Common myeloid progenitor, CD34-positive (primary cell): ENCODE data around the gene ZCCHC24.

Source experiments
- CTCF ChIA-PET: fragments of 350-600 bp; sonication (Branson Sonifier 250); formaldehyde crosslinking; loops from one replicate; lab custom pipeline; 2021; ENCODE audit warnings: antibody characterized with exemption; lab: Charles Lee
- POLR2A ChIA-PET: fragments of 350-600 bp; sonication (Branson Sonifier 250); formaldehyde crosslinking; loops from one replicate; lab custom pipeline; 2021; ENCODE audit warnings: antibody characterized with exemption; lab: Charles Lee
- DNase-seq, 3 donors: peaks; one replicate each; pipeline versions ENCODE4 v3.0.0 to v3.0.0-alpha.2; 2013
- H3K27ac ChIP-seq, 2 experiments: 1 replicate in 1 of 2; 2 replicates in 1 of 2; pipeline ENCODE4 v1.7.0; 2013; ENCODE audit warnings: inconsistent platforms in 2 of 2, low read length in 2 of 2, mild to moderate bottlenecking in 2 of 2, low read depth in 1 of 2, moderate library complexity in 1 of 2; ENCODE audit not compliant: severe bottlenecking in 2 of 2, insufficient read depth in 1 of 2, poor library complexity in 1 of 2
- H3K27me3 ChIP-seq, 5 experiments: replicated peaks in 2 of 5; 1 replicate in 3 of 5; 2 replicates in 2 of 5; pipeline versions ENCODE4 v1.6.1 to v1.7.0; 2013; ENCODE audit warnings: low read length in 4 of 5, mild to moderate bottlenecking in 2 of 5, moderate library complexity in 2 of 5, inconsistent platforms in 1 of 5; ENCODE audit not compliant: insufficient read depth in 5 of 5, control insufficient read depth in 4 of 5
- H3K36me3 ChIP-seq, 4 experiments: 1 replicate in 2 of 4; 2 replicates in 2 of 4; pipeline versions ENCODE4 v1.6.1 to v1.7.0; 2013; ENCODE audit warnings: low read length in 3 of 4, control low read depth in 1 of 4, mild to moderate bottlenecking in 1 of 4; ENCODE audit not compliant: control insufficient read depth in 4 of 4, insufficient read depth in 4 of 4
- H3K4me1 ChIP-seq, 4 experiments: 1 replicate in 3 of 4; 2 replicates in 1 of 4; pipeline versions ENCODE4 v1.6.1 to v1.7.1; 2013; ENCODE audit warnings: low read length in 3 of 4, mild to moderate bottlenecking in 3 of 4, control low read depth in 1 of 4, inconsistent platforms in 1 of 4, moderate library complexity in 1 of 4; ENCODE audit not compliant: control insufficient read depth in 4 of 4, insufficient read depth in 4 of 4; ENCODE audit errors: control extremely low read depth in 1 of 4
- H3K4me3 ChIP-seq, 7 experiments: 1 replicate in 4 of 7; 2 replicates in 3 of 7; pipeline versions ENCODE4 v1.5.1 to v1.7.0; 2013; ENCODE audit warnings: mild to moderate bottlenecking in 7 of 7, low read length in 6 of 7, moderate library complexity in 6 of 7, inconsistent platforms in 2 of 7, low read depth in 2 of 7, control low read depth in 1 of 7; ENCODE audit not compliant: insufficient read depth in 4 of 7, control insufficient read depth in 1 of 7; ENCODE audit errors: extremely low read depth in 1 of 7
- H3K9me3 ChIP-seq, 5 experiments: 1 replicate in 4 of 5; 2 replicates in 1 of 5; pipeline versions ENCODE4 v1.6.1 to v1.7.1; 2013; ENCODE audit warnings: low read length in 4 of 5, mild to moderate bottlenecking in 2 of 5, inconsistent platforms in 1 of 5, low read depth in 1 of 5, moderate library complexity in 1 of 5; ENCODE audit not compliant: control insufficient read depth in 4 of 5, insufficient read depth in 2 of 5; ENCODE audit errors: control extremely low read depth in 1 of 5
- WGBS: methylation state at CpG from one replicate; pipeline ENCODE4 v1.1.5; 2013; ENCODE audit not compliant: insufficient coverage; 5-methylcytosine and 5-hydroxymethylcytosine counted together

ZCCHC24 gene

GRCh38 chr10:79379512-79380124 lies 65.8 kb downstream of the ZCCHC24 start:
- POLR2A ChIA-PET = no interaction called here
- H3K4me1 ChIP-seq = peaks cover 0 to 12% (median 4%) of the 10 kb centered on the region in 4 experiments
- H3K27me3 ChIP-seq = no peaks in the 10 kb centered on the region
- no peak overlapping the region for H3K4me3 ChIP-seq
- no peaks in the 10 kb centered on the region for H3K9me3 ChIP-seq
- H3K27ac ChIP-seq = no peak overlapping the region
- DNase-seq = no peak
- 93% methylated on average over 8 of the region's 9 CpGs for WGBS
- no peaks in the 10 kb centered on the region for H3K36me3 ChIP-seq
- CTCF ChIA-PET = interaction anchor here (0.5 to 1.6 kb wide), 5 partner anchors 8 to 95 kb away, joined by 3 to 6 read pairs (median 3); no protein-coding TSS in a partner anchor

DNA sequence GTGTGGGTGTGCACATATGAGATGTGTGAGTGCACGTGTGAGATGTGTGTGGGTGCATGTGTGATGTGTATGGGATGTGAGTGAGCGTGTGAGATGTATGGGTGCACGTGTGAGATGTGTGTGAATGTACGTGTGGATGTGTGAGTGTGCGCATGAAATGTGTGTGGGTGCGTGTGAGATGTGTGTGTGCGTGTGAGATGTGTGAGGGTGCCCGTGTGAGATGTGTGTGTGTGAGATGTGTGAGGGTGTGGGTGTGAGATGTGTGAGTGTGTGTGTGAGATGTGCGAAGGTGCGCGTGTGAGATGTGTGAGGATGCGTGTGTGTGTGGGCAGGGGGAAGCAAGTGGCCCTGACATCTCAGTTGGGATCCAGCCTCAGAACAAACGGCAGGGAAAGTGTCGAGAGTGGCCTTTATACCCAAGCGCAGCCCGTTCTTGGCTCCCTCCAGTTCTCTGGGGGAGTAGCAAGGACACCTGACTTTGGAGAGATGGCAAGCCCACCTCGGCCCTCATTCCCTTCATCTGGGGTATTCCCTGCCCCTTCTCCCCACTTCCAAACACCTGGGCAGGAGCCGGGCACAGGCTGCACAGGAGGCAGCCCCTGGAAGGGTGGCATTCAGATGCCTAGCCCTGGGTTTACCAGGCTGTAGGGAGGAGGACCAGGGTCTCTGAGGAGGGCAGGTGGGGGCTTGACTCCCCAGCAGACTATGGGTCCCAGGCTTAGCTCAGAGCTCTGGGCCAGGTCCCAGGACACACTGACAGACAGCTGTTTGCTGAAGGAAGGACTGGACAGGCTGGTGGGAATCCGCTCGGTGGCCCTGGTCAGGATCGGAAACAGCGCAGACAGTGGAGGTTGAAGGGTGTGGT lies 66.5 kb downstream of the ZCCHC24 start:
- peaks cover 0 to 12% (median 4%) of the 10 kb centered on the region in 4 experiments for H3K4me1 ChIP-seq
- POLR2A ChIA-PET = interaction anchor here (0.8 kb wide), 1 partner anchor 81 kb away, joined by 3 read pairs; no protein-coding TSS in a partner anchor
- H3K4me3 ChIP-seq = no peak overlapping the region
- CTCF ChIA-PET = interaction anchor here (1.4 to 1.6 kb wide), 2 partner anchors 9 to 85 kb away, joined by 3 to 6 read pairs; no protein-coding TSS in a partner anchor
- WGBS = 96% methylated on average over 20 of the region's 22 CpGs
- no peaks in the 10 kb centered on the region for H3K36me3 ChIP-seq
- no peaks in the 10 kb centered on the region for H3K27me3 ChIP-seq
- DNase-seq = no peak
- no peaks in the 10 kb centered on the region for H3K9me3 ChIP-seq
- H3K27ac ChIP-seq = no peak overlapping the region

- DNase-seq = no peak
- H3K9me3 ChIP-seq = no peaks in the 10 kb centered on the region
- ChIA-PET POLR2A (interaction anchor here (0.8 kb wide), 1 partner anchor 81 kb away, joined by 3 read pairs; no protein-coding TSS in a partner anchor), CTCF (interaction anchor here (1.4 kb wide), 1 partner anchor 85 kb away, joined by 3 read pairs; no protein-coding TSS in a partner anchor)
- no peak overlapping the region for H3K27ac ChIP-seq
- no peak overlapping the region for H3K4me3 ChIP-seq
- no peaks in the 10 kb centered on the region for H3K36me3 ChIP-seq
- 97% methylated on average over 7 of the region's 7 CpGs for WGBS
- peaks cover 0 to 12% (median 4%) of the 10 kb centered on the region in 4 experiments for H3K4me1 ChIP-seq
- no peaks in the 10 kb centered on the region for H3K27me3 ChIP-seq
Observed at GRCh38 chr10:79378383-79378646, 67.1 kb downstream of the ZCCHC24 start.

DNA sequence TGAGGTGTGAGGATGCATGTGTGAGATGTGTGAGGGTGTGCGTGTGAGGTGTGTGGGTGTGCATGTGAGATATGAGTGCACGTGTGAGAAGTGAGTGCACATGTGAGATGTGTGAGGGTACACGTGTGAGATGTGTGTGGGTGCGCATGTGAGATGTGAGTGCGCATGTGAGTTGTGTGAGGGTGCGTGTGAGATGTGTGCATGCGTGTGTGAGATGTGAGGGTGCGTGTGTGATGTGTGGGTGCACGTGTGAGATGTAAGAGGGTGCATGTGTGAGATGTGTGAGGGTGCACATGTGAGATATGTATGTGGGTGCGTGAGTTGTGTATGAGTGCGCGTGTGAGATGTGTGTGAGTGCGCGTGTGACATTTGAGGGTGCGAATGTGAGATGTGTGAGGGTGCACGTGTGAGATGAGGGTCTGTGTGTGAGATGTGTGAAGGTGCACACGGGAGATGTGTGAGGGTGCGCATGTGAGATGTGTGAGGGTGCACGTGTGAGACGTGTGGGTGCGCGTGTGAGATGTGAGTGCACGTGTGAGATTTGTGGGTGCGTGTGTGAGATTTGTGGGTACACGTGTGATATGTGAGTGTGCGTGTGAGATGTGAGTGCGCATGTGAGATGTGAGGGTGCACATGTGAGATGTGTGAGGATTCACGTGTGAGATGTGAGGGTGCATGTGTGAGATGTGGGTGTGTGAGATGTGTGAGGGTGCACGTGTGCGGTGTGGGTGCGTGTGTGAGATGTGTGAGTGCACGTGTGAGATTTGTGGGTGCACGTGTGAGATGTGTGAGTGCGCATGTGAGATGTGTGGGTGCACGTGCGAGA lies 67.7 kb downstream of the ZCCHC24 start:
- WGBS = 96% methylated on average over 36 of the region's 36 CpGs
- no peak overlapping the region for H3K4me3 ChIP-seq
- H3K9me3 ChIP-seq = no peaks in the 10 kb centered on the region
- peaks cover 0 to 12% (median 4%) of the 10 kb centered on the region in 4 experiments for H3K4me1 ChIP-seq
- H3K27me3 ChIP-seq = no peaks in the 10 kb centered on the region
- DNase-seq = no peak
- no peak overlapping the region for H3K27ac ChIP-seq
- CTCF ChIA-PET = no interaction called here
- POLR2A ChIA-PET = interaction anchor here (0.8 kb wide), 1 partner anchor 82 kb away, joined by 3 read pairs; no protein-coding TSS in a partner anchor
- H3K36me3 ChIP-seq = no peaks in the 10 kb centered on the region

- DNase-seq = no peak
- POLR2A ChIA-PET = no interaction called here
- H3K9me3 ChIP-seq = no peaks in the 10 kb centered on the region
- H3K4me1 ChIP-seq = peaks cover 0 to 12% (median 4%) of the 10 kb centered on the region in 4 experiments
- no peaks in the 10 kb centered on the region for H3K27me3 ChIP-seq
- CTCF ChIA-PET = interaction anchor here (0.9 to 4.9 kb wide), 4 partner anchors 10 to 116 kb away, joined by 4 to 52 read pairs (median 32); partner anchors contain the start of gene PPIF
- H3K4me3 ChIP-seq = no peak overlapping the region
- WGBS = 98% methylated on average over 9 of the region's 12 CpGs
- no peaks in the 10 kb centered on the region for H3K36me3 ChIP-seq
- H3K27ac ChIP-seq = no peak overlapping the region
Observed at GRCh38 chr10:79376751-79377556, 68.5 kb downstream of the ZCCHC24 start.

DNA sequence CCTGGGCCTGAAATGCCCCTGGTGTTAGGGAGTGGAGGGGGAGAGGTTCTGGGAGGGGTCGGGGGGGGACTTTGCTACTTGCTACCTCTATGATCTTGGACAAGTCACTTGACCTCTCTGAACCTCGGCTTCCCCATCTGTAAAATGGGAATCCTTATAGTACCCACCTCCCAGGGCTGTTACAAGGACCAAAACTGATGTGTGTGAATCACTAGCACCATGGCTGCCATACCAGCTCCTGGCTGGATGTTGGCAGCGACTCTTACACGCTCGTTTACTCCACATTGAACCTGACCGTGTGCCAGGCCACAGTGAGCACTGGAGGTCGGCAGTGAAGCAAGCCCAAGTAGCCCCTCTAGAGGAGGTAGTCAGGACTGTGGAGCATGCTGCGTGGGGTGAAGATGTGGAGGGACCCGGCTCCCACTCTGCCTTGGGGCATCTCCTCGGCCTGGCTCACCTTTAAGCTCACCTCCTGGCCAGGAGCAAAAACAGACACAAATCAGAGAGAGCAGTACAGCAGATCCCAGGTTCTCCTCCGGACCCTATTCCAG lies 69.3 kb downstream of the ZCCHC24 start:
- 97% methylated on average over 9 of the region's 11 CpGs for WGBS
- CTCF ChIA-PET = interaction anchor here (0.9 to 4.9 kb wide), 12 partner anchors 10 to 117 kb away, joined by 3 to 62 read pairs (median 4); partner anchors contain the start of gene PPIF

More for the DNA sequence above, 69.3 kb downstream of the ZCCHC24 start:
- Histone ChIP-seq H3K4me1 (peaks cover 0 to 12% (median 4%) of the 10 kb centered on the region in 4 experiments), H3K27ac (no peak overlapping the region), H3K36me3 (no peaks in the 10 kb centered on the region), H3K4me3 (no peak overlapping the region), H3K27me3 (no peaks in the 10 kb centered on the region), H3K9me3 (peaks cover 0 to 6% (median 0%) of the 10 kb centered on the region in 5 experiments)
- POLR2A ChIA-PET = no interaction called here
- no peak for DNase-seq
